LNCaP clone FGC (cell line): ENCODE data around the gene TMEM63A.

Source experiments
- DNase-seq: peaks from one replicate; pipeline ENCODE4 v3.0.0-alpha.2; 2011; ENCODE audit warnings: low read depth
- H3K4me3 ChIP-seq: 2 replicates; pipeline ENCODE4 v1.5.1; 2011; ENCODE audit warnings: mild to moderate bottlenecking, low read depth, low read length, control low read depth
- TF ChIP-seq, protein P1 (sequence below): IDR thresholded peaks from 2 replicates; pipeline ENCODE4 v1.5.1; 2012; ENCODE audit warnings: mild to moderate bottlenecking; ENCODE audit not compliant: control insufficient read depth, insufficient read depth; ENCODE audit errors: extremely low read depth

TMEM63A gene

GRCh38 chr1:225855503-225856300 is 26.5 kb downstream of the TMEM63A start:
- DNase-seq, result no peak
- H3K4me3 ChIP-seq, result no peak overlapping the region
- TF ChIP-seq, protein P1, sequence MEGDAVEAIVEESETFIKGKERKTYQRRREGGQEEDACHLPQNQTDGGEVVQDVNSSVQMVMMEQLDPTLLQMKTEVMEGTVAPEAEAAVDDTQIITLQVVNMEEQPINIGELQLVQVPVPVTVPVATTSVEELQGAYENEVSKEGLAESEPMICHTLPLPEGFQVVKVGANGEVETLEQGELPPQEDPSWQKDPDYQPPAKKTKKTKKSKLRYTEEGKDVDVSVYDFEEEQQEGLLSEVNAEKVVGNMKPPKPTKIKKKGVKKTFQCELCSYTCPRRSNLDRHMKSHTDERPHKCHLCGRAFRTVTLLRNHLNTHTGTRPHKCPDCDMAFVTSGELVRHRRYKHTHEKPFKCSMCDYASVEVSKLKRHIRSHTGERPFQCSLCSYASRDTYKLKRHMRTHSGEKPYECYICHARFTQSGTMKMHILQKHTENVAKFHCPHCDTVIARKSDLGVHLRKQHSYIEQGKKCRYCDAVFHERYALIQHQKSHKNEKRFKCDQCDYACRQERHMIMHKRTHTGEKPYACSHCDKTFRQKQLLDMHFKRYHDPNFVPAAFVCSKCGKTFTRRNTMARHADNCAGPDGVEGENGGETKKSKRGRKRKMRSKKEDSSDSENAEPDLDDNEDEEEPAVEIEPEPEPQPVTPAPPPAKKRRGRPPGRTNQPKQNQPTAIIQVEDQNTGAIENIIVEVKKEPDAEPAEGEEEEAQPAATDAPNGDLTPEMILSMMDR, result no peak

DNA sequence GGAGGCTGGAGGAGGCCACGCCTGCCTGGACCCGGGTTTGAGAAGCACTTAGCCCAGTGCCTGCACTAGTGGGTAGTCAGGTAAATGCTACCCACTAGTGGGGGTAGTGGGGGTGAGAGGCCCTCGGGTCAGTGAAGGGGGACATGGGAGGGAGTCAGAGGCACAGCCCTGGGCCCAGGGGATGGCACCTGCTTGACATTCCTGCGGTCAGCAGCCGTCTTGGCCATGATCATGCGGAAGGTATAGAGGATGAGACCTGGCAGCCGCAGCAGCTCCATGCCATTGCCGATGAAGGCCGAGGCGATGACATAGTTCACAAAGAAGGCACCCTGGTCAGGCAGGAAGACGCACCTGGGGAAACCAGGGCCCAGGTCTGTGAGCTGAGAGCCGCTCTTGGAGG is 28.7 kb downstream of the TMEM63A start:
- TF ChIP-seq, protein P1, result no peak
- no peak overlapping the region for H3K4me3 ChIP-seq
- no peak for DNase-seq

DNA sequence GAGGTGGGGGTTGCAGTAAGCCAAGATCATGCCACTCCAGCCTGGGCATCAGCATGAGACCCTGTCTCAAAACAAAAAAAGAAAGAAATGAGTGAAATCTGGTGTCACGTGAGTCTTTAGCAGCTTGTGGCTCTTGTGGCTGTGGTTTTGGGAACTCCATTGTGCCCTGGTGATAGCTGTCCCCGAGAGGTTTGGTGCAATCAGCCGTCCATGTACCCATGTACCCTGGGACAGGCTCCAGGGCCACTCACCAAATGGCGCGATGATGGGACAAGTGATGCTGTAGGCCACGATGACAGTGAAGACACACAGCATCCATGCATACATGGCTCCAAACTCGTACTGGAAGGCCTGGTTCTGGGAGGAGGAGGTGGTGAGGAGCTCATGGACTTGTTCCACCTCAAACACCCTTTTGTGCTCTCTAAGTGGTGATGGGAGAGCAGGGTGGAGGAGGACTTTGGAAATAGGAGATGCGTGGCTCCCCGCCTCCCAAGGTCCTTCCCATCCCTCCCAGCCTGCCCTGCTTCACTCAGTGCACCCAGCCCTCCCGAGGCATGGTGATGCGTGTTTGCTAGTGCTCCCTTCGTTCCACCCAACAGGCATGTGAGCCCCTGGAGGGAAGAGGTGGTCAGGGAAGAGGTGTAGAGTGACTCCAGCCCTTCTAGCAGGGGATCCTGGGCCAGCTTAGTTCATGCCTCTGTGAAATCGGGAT is 29.6 kb downstream of the TMEM63A start:
- no peak for DNase-seq
- TF ChIP-seq, protein P1, result no peak
- H3K4me3 ChIP-seq, result no peak overlapping the region

DNA sequence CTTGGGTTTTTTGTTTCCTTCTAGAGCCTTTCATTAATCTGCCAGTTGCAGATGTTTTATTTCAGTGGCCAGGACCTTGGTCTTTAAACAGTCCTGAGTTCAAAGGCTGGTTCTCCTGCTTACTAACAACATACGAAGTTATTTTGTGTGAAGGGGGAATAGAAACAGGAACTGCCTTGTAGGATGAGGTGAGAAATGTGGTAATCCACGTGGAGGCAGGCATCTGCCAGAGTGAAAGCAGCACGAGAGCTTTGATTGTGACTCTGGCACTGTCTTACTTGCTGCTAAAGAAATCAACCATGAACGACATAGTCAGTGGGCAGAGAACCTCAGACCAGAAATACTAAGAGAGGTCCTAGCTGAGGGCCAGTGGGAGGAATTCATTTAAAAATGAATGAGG is 30.4 kb downstream of the TMEM63A start:
- no peak for DNase-seq
- H3K4me3 ChIP-seq, result no peak overlapping the region
- TF ChIP-seq, protein P1, result no peak

- no peak for DNase-seq
- TF ChIP-seq, protein P1, result no peak
- H3K4me3 ChIP-seq, result no peak overlapping the region
Measured at GRCh38 chr1:225850370-225850769, 31.8 kb downstream of the TMEM63A start.

- TF ChIP-seq, protein P1, result no peak
- no peak overlapping the region for H3K4me3 ChIP-seq
- DNase-seq, result no peak
Measured at GRCh38 chr1:225849925-225850324, 32.3 kb downstream of the TMEM63A start.
